Measurements from ENCODE around the gene EEF2. TPM values are rescaled to one million over a fixed set of nuclear protein-coding genes. Genes with fewer than 3 reads are reported as not detected.

EEF2 gene
- total and polyA plus RNA-seq, 2 donors (not counting 3 experiments of a cell fraction or from before 2014, with no cell fraction given) = 1,496 to 2,318 TPM

GRCh38 chr19:3976495-3977241, 8.6 kb downstream of the EEF2 start:
- Histone ChIP-seq H3K4me3 (replicated peaks in 1 of 3; ENCODE audit: insufficient read depth in 1 of 3, low read depth in 1 of 3, low read length in 3 of 3) (no peak overlapping the region), H3K9me1 (replicated peaks; ENCODE audit: control insufficient read depth, extremely low read depth, insufficient read depth, low read length) (no peaks in the 10 kb centered on the region), H3K79me2 (ENCODE audit: control insufficient read depth, insufficient read depth, low read length) (peaks cover 62% of the 10 kb centered on the region), H3K36me3 (ENCODE audit: control insufficient read depth in 2 of 2, extremely low read depth in 1 of 2, insufficient read depth in 2 of 2, low read length in 2 of 2) (peaks cover 42 to 62% of the 10 kb centered on the region in 2 experiments), H2AFZ (ENCODE audit: low read depth, low read length) (no peak overlapping the region), H3K4me2 (ENCODE audit: insufficient read depth, low read length) (no peak overlapping the region), H4K20me1 (replicated peaks; ENCODE audit: control insufficient read depth, extremely low read depth, insufficient read depth, low read length) (no peaks in the 10 kb centered on the region), H3K9me3 (replicated peaks; ENCODE audit: control insufficient read depth, insufficient read depth, low read length) (no peaks in the 10 kb centered on the region), H3K27me3 (ENCODE audit: control insufficient read depth in 2 of 2, insufficient read depth in 2 of 2, low read length in 2 of 2) (no peaks in the 10 kb centered on the region), H3K4me1 (ENCODE audit: control insufficient read depth, extremely low read depth, insufficient read depth, low read length) (no peaks in the 10 kb centered on the region), H3K27ac (ENCODE audit: insufficient read depth, low read depth, low read length) (no peak overlapping the region), H3K9ac (replicated peaks; ENCODE audit: extremely low read depth, insufficient read depth, low read length) (no peak overlapping the region)
- intact Hi-C loops (cut with micrococcal nuclease) (no loop called here), dilution Hi-C loops (cut with MboI; ENCODE audit: extremely low pct_ligation_motif_present, low sequenced_read_pairs) (no loop called here)
- TF ChIP-seq FOS (IDR thresholded peaks at IDR 0.05; ENCODE audit: borderline replicate concordance, insufficient read depth, low read length) (no peak), MYC (IDR thresholded peaks at IDR 0.05; ENCODE audit: low read depth, low read length) (no peak), POLR2A (IDR thresholded peaks at IDR 0.05; ENCODE audit: low read depth, low read length) (peak; percentile 17), POLR2AphosphoS5 (IDR thresholded peaks at IDR 0.05; ENCODE audit: insufficient read depth, low read depth, low read length) (peak; percentile 32)
- TF ChIP-seq, protein P1, sequence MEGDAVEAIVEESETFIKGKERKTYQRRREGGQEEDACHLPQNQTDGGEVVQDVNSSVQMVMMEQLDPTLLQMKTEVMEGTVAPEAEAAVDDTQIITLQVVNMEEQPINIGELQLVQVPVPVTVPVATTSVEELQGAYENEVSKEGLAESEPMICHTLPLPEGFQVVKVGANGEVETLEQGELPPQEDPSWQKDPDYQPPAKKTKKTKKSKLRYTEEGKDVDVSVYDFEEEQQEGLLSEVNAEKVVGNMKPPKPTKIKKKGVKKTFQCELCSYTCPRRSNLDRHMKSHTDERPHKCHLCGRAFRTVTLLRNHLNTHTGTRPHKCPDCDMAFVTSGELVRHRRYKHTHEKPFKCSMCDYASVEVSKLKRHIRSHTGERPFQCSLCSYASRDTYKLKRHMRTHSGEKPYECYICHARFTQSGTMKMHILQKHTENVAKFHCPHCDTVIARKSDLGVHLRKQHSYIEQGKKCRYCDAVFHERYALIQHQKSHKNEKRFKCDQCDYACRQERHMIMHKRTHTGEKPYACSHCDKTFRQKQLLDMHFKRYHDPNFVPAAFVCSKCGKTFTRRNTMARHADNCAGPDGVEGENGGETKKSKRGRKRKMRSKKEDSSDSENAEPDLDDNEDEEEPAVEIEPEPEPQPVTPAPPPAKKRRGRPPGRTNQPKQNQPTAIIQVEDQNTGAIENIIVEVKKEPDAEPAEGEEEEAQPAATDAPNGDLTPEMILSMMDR (IDR thresholded peaks at IDR 0.05; ENCODE audit: extremely low read depth in 1 of 2, insufficient read depth in 1 of 2, low read depth in 1 of 2, low read length in 2 of 2) = no peak
- TSS peak; percentile 45 for BruUV-seq (replicated peaks)
- FAIRE-seq (peak; percentile 12), DNase-seq (ENCODE audit: low read depth, low spot score) (no peak)
- POLR2A ChIA-PET = interaction anchor here (0.6 kb wide), 1 partner anchor 131 kb away, joined by 3 read pairs; no protein-coding TSS in a partner anchor
- CTCF ChIA-PET = interaction anchor here (1.2 kb wide), 1 partner anchor 11 kb away, joined by 6 read pairs; no protein-coding TSS in a partner anchor
